ENCODE measurements around the gene UHRF1.

UHRF1 gene

GRCh38 chr19:4991538-4991937 is 82.2 kb downstream of the UHRF1 start:
- Histone ChIP-seq H4K20me1 (ENCODE audit: insufficient read depth, low read length) (peaks cover 4% of the 10 kb centered on the region; the same call in 1 of the 2 replicates), H3K27ac (ENCODE audit: low read depth, low read length, poor library complexity, severe bottlenecking) (no peak overlapping the region), H3K9ac (ENCODE audit: low read length) (no peak overlapping the region), H3K9me2 (ENCODE audit: low read depth, low read length) (no peaks in the 10 kb centered on the region), H3K79me2 (ENCODE audit: insufficient read depth, low read length) (peaks cover 24% of the 10 kb centered on the region), H3K27me3 (ENCODE audit: insufficient read depth, low read length) (no peaks in the 10 kb centered on the region), H3K9me3 (ENCODE audit: low read length) (no peaks in the 10 kb centered on the region), H3K4me2 (ENCODE audit: low read length) (no peak overlapping the region), H2AFZ (ENCODE audit: low read length) (no peak overlapping the region), H3K36me3 (ENCODE audit: insufficient read depth, low read length) (peaks cover 3% of the 10 kb centered on the region; the same call in 1 of the 2 replicates), H3F3A (ENCODE audit: insufficient read depth, low read length) (no peaks in the 10 kb centered on the region), H3K4me1 (ENCODE audit: insufficient read depth, low read length, severe bottlenecking) (peaks cover 22% of the 10 kb centered on the region), H3K4me3 (ENCODE audit: low read depth, low read length, poor library complexity, severe bottlenecking) (no peak overlapping the region)
- TF ChIP-seq CTCF (IDR thresholded peaks at IDR 0.05; ENCODE audit: low read length): no peak
- no peak for TF ChIP-seq EZH2 (IDR thresholded peaks at IDR 0.05; ENCODE audit: borderline replicate concordance, low read length)

- no peaks in the 10 kb centered on the region for H3F3A ChIP-seq (ENCODE audit: insufficient read depth, low read length)
- no peak overlapping the region for H2AFZ ChIP-seq (ENCODE audit: low read length)
- no peaks in the 10 kb centered on the region for H3K27me3 ChIP-seq (ENCODE audit: insufficient read depth, low read length)
- H3K9me3 ChIP-seq (ENCODE audit: low read length): no peaks in the 10 kb centered on the region
- H3K4me3 ChIP-seq (ENCODE audit: low read depth, low read length, poor library complexity, severe bottlenecking): no peak overlapping the region
- no peaks in the 10 kb centered on the region for H3K9me2 ChIP-seq (ENCODE audit: low read depth, low read length)
- H3K79me2 ChIP-seq (ENCODE audit: insufficient read depth, low read length): peaks cover 24% of the 10 kb centered on the region
- peaks cover 4% of the 10 kb centered on the region; the same call in 1 of the 2 replicates for H3K36me3 ChIP-seq (ENCODE audit: insufficient read depth, low read length)
- TF ChIP-seq EZH2 (IDR thresholded peaks at IDR 0.05; ENCODE audit: borderline replicate concordance, low read length) (no peak), CTCF (IDR thresholded peaks at IDR 0.05; ENCODE audit: low read length) (no peak)
- H3K9ac ChIP-seq (ENCODE audit: low read length): no peak overlapping the region
- H3K4me1 ChIP-seq (ENCODE audit: insufficient read depth, low read length, severe bottlenecking): peaks cover 16% of the 10 kb centered on the region
- H3K27ac ChIP-seq (ENCODE audit: low read depth, low read length, poor library complexity, severe bottlenecking): no peak overlapping the region
- no peak overlapping the region for H3K4me2 ChIP-seq (ENCODE audit: low read length)
- peaks cover 4% of the 10 kb centered on the region; the same call in 1 of the 2 replicates for H4K20me1 ChIP-seq (ENCODE audit: insufficient read depth, low read length)
Measured at GRCh38 chr19:4991996-4992698, 82.8 kb downstream of the UHRF1 start.

GRCh38 chr19:4993683-4994082 is 84.4 kb downstream of the UHRF1 start:
- no peak overlapping the region for H2AFZ ChIP-seq (ENCODE audit: low read length)
- no peaks in the 10 kb centered on the region for H3K9me2 ChIP-seq (ENCODE audit: low read depth, low read length)
- H3K9me3 ChIP-seq (ENCODE audit: low read length): no peaks in the 10 kb centered on the region
- no peak overlapping the region for H3K27ac ChIP-seq (ENCODE audit: low read depth, low read length, poor library complexity, severe bottlenecking)
- no peak overlapping the region for H3K9ac ChIP-seq (ENCODE audit: low read length)
- TF ChIP-seq CTCF (IDR thresholded peaks at IDR 0.05; ENCODE audit: low read length): no peak
- no peak for TF ChIP-seq EZH2 (IDR thresholded peaks at IDR 0.05; ENCODE audit: borderline replicate concordance, low read length)
- no peaks in the 10 kb centered on the region for H3K27me3 ChIP-seq (ENCODE audit: insufficient read depth, low read length)
- H3K36me3 ChIP-seq (ENCODE audit: insufficient read depth, low read length): peaks cover 10% of the 10 kb centered on the region; the same call in 1 of the 2 replicates
- peaks cover 3% of the 10 kb centered on the region for H3K4me1 ChIP-seq (ENCODE audit: insufficient read depth, low read length, severe bottlenecking)
- no peak overlapping the region for H3K4me3 ChIP-seq (ENCODE audit: low read depth, low read length, poor library complexity, severe bottlenecking)
- H3K4me2 ChIP-seq (ENCODE audit: low read length): no peak overlapping the region
- no peaks in the 10 kb centered on the region for H3F3A ChIP-seq (ENCODE audit: insufficient read depth, low read length)
- H3K79me2 ChIP-seq (ENCODE audit: insufficient read depth, low read length): peaks cover 22% of the 10 kb centered on the region
- peaks cover 4% of the 10 kb centered on the region; the same call in 1 of the 2 replicates for H4K20me1 ChIP-seq (ENCODE audit: insufficient read depth, low read length)

All from OCI-LY1 (cell line).